Measurements from ENCODE around the gene MYO7A. TPM values are rescaled to one million over a fixed set of nuclear protein-coding genes. Genes with fewer than 3 reads are reported as not detected.

The MYO7A gene
- polyA plus RNA-seq, 1 donor (not counting 4 experiments of a cell fraction or from before 2014, with no cell fraction given) = 0.75 TPM

DNA sequence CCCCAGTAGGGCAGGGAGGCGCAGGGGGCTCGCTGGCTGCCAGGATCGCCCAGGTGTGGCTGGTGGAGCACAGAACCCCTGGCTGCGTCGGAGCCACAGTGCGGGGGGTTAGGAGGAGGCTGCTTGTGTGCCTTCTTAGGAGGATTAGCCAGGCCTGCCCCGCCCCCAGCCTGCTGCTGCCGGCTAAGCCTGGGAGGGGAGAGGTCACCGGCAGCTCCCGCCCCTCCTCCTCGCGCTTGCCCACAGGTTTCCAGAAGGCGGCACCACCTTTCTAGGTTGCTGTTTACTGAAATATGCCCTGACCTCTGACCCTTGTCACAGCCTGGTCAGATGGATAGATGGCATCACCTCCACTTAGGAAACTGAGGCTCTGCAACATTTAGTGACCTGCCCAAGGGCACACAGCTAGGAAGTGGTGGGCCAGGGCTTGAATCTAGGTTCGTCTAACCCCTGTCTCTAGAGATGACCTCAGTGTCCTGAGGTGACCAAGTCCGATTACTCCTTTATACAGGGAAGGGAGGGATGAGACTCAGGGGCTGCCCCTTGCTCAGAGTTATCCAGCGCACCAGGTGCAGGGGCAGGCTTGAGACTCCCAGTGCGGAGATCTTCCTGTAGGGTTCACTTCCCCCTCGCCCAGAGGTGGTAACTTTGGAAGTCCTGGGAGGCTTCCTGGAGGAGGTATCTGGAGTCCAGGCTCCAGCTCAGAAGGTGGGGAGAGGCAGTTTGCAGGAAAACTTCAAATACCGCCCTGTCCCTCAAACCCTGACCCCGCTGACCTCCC, 44.0 kb downstream of the MYO7A start:
- H2AFZ ChIP-seq (ENCODE audit: control insufficient read depth, low read length) = no peak overlapping the region
- no peaks in the 10 kb centered on the region for H4K20me1 ChIP-seq (ENCODE audit: control insufficient read depth, extremely low read depth, insufficient read depth, low read length)
- no peaks in the 10 kb centered on the region for H3K27me3 ChIP-seq (ENCODE audit: control insufficient read depth, extremely low read depth, insufficient read depth, low read length)
- H3K9ac ChIP-seq (ENCODE audit: control insufficient read depth, extremely low read depth, insufficient read depth, low read length) = no peak overlapping the region
- H3K4me3 ChIP-seq (ENCODE audit: control insufficient read depth in 2 of 3, extremely low read depth in 1 of 3, insufficient read depth in 2 of 3, low read depth in 1 of 3, low read length in 3 of 3) = no peak overlapping the region
- DNase-seq (ENCODE audit: low read depth, low spot score) = no peak
- H3K4me2 ChIP-seq (ENCODE audit: control insufficient read depth, extremely low read depth, insufficient read depth, low read depth, low read length) = no peak overlapping the region
- no peaks in the 10 kb centered on the region for H3K4me1 ChIP-seq (ENCODE audit: control insufficient read depth, extremely low read depth, insufficient read depth, low read length)
- H3K9me3 ChIP-seq (ENCODE audit: control insufficient read depth, low read depth, low read length) = no peaks in the 10 kb centered on the region
- dilution Hi-C loops (cut with MboI; ENCODE audit: extremely low pct_ligation_motif_present, low sequenced_read_pairs) = no loop called here
- H3K79me2 ChIP-seq (ENCODE audit: control insufficient read depth, insufficient read depth, low read length) = no peaks in the 10 kb centered on the region
- no peaks in the 10 kb centered on the region for H3K36me3 ChIP-seq (ENCODE audit: control insufficient read depth in 2 of 2, extremely low read depth in 1 of 2, insufficient read depth in 2 of 2, low read length in 2 of 2)
- no peak for TF ChIP-seq EZH2 (IDR thresholded peaks at IDR 0.05; ENCODE audit: low read length)
- TF ChIP-seq, protein P1, sequence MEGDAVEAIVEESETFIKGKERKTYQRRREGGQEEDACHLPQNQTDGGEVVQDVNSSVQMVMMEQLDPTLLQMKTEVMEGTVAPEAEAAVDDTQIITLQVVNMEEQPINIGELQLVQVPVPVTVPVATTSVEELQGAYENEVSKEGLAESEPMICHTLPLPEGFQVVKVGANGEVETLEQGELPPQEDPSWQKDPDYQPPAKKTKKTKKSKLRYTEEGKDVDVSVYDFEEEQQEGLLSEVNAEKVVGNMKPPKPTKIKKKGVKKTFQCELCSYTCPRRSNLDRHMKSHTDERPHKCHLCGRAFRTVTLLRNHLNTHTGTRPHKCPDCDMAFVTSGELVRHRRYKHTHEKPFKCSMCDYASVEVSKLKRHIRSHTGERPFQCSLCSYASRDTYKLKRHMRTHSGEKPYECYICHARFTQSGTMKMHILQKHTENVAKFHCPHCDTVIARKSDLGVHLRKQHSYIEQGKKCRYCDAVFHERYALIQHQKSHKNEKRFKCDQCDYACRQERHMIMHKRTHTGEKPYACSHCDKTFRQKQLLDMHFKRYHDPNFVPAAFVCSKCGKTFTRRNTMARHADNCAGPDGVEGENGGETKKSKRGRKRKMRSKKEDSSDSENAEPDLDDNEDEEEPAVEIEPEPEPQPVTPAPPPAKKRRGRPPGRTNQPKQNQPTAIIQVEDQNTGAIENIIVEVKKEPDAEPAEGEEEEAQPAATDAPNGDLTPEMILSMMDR (optimal IDR thresholded peaks at IDR 0.05 in 1 of 3, IDR thresholded peaks at IDR 0.05 in 1 of 3, conservative IDR thresholded peaks at IDR 0.05 in 1 of 3; ENCODE audit: extremely low read depth in 1 of 3, insufficient read depth in 2 of 3, low read length in 3 of 3) = no peak
- H3K27ac ChIP-seq (ENCODE audit: control insufficient read depth, insufficient read depth, low read length) = no peak overlapping the region
- FAIRE-seq = no peak
- H3K9me1 ChIP-seq (ENCODE audit: control insufficient read depth, extremely low read depth, insufficient read depth, low read length) = no peaks in the 10 kb centered on the region

DNA sequence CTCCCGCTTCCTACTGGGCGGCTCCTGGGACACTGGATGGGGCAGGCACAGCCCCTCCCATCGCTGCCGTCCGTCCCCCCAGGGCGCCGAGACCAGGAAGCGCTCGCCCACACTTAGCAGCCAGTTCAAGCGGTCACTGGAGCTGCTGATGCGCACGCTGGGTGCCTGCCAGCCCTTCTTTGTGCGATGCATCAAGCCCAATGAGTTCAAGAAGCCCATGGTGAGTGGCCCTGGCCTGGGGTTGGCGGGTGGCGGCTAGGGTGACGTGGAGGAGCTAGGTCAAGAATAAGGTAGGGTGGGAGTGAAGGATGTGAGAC, 44.6 kb downstream of the MYO7A start:
- no peak overlapping the region for H3K4me2 ChIP-seq (ENCODE audit: control insufficient read depth, extremely low read depth, insufficient read depth, low read depth, low read length)
- H3K36me3 ChIP-seq (ENCODE audit: control insufficient read depth in 2 of 2, extremely low read depth in 1 of 2, insufficient read depth in 2 of 2, low read length in 2 of 2) = no peaks in the 10 kb centered on the region
- H3K27ac ChIP-seq (ENCODE audit: control insufficient read depth, insufficient read depth, low read length) = no peak overlapping the region
- FAIRE-seq (no peak), DNase-seq (ENCODE audit: low read depth, low spot score) (no peak)
- dilution Hi-C loops (cut with MboI; ENCODE audit: extremely low pct_ligation_motif_present, low sequenced_read_pairs) = no loop called here
- no peaks in the 10 kb centered on the region for H3K4me1 ChIP-seq (ENCODE audit: control insufficient read depth, extremely low read depth, insufficient read depth, low read length)
- no peaks in the 10 kb centered on the region for H3K79me2 ChIP-seq (ENCODE audit: control insufficient read depth, insufficient read depth, low read length)
- H3K27me3 ChIP-seq (ENCODE audit: control insufficient read depth, extremely low read depth, insufficient read depth, low read length) = no peaks in the 10 kb centered on the region
- TF ChIP-seq, protein P1 (optimal IDR thresholded peaks at IDR 0.05 in 1 of 3, IDR thresholded peaks at IDR 0.05 in 1 of 3, conservative IDR thresholded peaks at IDR 0.05 in 1 of 3; ENCODE audit: extremely low read depth in 1 of 3, insufficient read depth in 2 of 3, low read length in 3 of 3) = no peak
- no peak for TF ChIP-seq EZH2 (IDR thresholded peaks at IDR 0.05; ENCODE audit: low read length)
- H4K20me1 ChIP-seq (ENCODE audit: control insufficient read depth, extremely low read depth, insufficient read depth, low read length) = no peaks in the 10 kb centered on the region
- no peak overlapping the region for H3K9ac ChIP-seq (ENCODE audit: control insufficient read depth, extremely low read depth, insufficient read depth, low read length)
- no peak overlapping the region for H2AFZ ChIP-seq (ENCODE audit: control insufficient read depth, low read length)
- no peaks in the 10 kb centered on the region for H3K9me1 ChIP-seq (ENCODE audit: control insufficient read depth, extremely low read depth, insufficient read depth, low read length)
- no peaks in the 10 kb centered on the region for H3K9me3 ChIP-seq (ENCODE audit: control insufficient read depth, low read depth, low read length)
- H3K4me3 ChIP-seq (ENCODE audit: control insufficient read depth in 2 of 3, extremely low read depth in 1 of 3, insufficient read depth in 2 of 3, low read depth in 1 of 3, low read length in 3 of 3) = no peak overlapping the region

All from keratinocyte (primary cell).